ENCODE measurements around the gene GADD45A.
"Not testable (repeated sequence)": the region's sequence is repeated elsewhere in the genome, so short reads cannot be mapped to it uniquely, and the experiment has no call there.

Gene GADD45A

DNA sequence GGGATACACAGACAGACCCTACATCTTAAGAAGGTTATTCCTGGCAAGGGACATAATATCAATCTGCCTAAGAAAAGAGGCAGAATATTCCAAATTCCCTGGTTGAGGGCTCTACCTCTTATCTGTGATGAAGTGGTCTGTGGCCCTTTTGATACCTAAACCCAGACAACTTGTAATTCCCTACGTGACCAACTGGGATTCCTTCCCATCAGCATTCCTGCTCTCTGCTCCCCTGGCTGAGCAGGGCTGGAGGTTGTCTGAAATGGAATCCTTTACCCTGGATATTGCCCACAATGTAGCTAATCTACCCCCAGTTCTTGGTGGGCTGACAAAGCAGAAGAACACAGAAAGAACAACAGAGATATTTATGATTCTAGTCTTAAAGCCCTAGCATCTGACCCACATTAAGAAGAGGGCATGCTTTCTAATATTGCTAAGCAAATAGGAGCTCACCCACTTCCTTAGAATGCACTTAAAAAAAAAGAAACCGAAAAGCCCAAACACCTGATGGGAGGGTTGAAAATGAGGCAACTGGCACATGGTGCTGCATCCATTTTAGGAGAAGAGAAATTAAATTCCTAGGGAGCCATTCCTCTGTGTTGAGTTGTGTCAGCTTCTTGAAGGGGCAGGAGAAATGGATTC, 36.8 kb downstream of the GADD45A start:
- no peak for DNase-seq (ENCODE audit: low spot score)

GRCh38 chr1:67722292-67722944, 37.4 kb downstream of the GADD45A start:
- no peak for DNase-seq (ENCODE audit: low spot score)

DNA sequence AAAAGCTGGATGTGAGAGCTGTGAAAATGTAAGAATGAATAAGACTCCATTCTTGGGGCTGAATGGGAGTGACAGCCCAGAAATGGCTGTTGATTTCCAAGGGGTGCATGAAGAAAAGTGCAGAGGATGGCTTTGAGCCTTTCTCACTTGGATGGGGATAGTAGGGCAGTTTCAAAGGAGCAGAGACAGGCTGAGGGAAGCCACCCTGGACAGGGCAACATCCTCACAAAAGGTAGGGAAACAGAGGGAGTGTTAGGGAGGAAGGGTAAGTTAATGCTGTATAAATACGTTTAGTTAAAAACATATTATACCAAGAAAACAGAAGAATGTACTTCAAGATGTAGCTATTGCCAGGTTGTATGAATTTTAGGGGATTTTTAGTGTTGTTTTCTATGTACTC, 38.1 kb downstream of the GADD45A start:
- DNase-seq (ENCODE audit: low spot score), result no peak

DNA sequence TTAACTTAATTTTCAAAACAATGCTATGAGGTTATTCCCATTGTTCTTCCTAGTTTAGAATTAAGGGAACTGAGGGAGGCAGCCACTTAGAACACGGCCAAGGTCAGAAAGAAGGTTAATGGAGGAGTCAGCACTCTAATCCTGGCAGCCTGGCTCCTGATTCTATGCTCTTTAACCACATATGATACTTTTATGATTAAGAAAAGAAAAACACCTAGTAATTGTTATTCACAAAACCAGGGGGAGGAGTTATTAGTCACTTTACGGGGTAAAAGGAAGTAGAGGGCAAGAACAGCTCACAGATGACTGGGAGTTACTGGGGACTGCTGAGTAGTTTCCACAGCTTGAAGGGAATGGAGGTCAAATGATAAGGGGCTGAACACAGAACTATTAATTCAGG, 38.6 kb downstream of the GADD45A start:
- no peak for DNase-seq (ENCODE audit: low spot score)

GRCh38 chr1:67724928-67725560, 40.0 kb downstream of the GADD45A start:
- DNase-seq (ENCODE audit: low spot score), result peak; percentile 63

- no peak for DNase-seq (ENCODE audit: low spot score)
These were observed 41.2 kb downstream of the GADD45A start for GRCh38 chr1:67726224-67726623.

GRCh38 chr1:67729872-67730271, 44.9 kb downstream of the GADD45A start:
- DNase-seq (ENCODE audit: low spot score), result no peak

DNA sequence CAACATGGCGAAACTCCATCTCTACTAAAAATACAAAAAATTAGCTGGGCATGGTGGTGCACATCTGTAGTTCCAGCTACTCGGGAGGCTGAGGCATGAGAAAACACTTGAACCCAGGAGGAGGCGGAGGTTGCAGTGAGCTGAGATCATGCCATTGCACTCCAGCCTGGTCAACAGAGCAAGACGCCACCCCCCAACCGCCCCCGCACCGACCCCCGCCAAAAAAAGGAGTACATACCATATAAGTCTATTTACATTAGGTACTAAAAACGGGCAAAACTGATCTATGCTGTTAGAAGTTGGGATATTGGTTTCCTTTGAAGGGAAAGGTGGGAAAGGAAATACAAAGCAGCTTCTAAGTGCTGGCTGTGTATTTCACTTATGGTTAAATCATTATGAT, 45.3 kb downstream of the GADD45A start:
- not testable (repeated sequence) for DNase-seq (ENCODE audit: low spot score)

GRCh38 chr1:67731322-67731721, 46.3 kb downstream of the GADD45A start:
- DNase-seq (ENCODE audit: low spot score), result no peak

DNA sequence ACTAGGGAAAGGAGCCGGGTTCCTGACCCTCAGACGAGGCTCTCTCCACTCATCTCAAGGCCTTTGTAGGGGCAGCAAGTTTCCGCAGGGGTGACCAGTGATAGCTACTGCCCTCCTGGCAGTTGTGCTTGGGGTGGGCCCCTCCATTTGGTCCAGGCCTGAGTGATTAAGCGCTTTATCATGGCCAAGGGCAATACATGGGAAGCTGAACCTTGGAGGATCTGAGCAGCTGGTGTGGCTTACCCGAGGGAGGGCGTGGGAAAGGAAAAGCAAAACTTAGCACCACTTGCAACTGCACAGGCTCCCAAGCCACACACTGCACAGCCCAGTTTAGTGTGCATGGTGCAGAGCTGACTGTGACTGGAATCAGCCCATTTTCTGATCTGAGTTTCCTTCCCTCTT, 47.8 kb downstream of the GADD45A start:
- DNase-seq (ENCODE audit: low spot score), result no peak

DNA sequence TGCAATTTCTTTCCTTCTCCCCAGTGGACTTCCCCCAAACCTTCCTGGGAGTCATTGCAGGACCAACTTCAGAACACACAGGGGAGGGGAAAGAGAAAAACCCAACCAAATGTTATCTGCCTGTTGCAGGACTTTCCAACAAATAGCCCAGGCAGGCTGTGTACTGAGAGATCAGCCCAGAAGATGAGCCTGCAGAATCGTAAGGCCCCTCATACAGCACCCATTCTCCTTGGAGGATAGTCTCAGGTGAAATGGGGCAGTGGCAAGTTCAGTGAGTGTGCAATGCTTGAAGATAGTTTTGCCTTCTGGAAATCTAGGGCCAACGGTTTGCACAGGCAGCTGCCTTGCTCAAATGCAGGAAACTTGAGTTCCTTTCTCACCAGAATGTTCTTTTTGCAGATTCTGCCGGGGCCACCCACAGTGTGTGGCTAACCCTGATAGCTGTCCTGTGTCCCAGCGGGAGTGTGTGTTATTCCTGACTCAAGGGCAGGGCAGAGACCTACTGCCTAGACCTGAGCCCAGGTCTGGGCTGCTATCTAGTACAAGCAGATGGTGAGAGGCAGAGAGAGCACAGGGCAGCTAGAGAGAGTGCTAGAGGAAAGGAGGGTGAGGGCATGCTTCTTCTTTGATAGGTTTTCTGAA, 48.8 kb downstream of the GADD45A start:
- DNase-seq (ENCODE audit: low spot score), result no peak

- DNase-seq (ENCODE audit: low spot score), result no peak
These were observed 49.3 kb downstream of the GADD45A start for GRCh38 chr1:67734323-67734690.

GRCh38 chr1:67735206-67735605, 50.2 kb downstream of the GADD45A start:
- DNase-seq (ENCODE audit: low spot score), result no peak

DNA sequence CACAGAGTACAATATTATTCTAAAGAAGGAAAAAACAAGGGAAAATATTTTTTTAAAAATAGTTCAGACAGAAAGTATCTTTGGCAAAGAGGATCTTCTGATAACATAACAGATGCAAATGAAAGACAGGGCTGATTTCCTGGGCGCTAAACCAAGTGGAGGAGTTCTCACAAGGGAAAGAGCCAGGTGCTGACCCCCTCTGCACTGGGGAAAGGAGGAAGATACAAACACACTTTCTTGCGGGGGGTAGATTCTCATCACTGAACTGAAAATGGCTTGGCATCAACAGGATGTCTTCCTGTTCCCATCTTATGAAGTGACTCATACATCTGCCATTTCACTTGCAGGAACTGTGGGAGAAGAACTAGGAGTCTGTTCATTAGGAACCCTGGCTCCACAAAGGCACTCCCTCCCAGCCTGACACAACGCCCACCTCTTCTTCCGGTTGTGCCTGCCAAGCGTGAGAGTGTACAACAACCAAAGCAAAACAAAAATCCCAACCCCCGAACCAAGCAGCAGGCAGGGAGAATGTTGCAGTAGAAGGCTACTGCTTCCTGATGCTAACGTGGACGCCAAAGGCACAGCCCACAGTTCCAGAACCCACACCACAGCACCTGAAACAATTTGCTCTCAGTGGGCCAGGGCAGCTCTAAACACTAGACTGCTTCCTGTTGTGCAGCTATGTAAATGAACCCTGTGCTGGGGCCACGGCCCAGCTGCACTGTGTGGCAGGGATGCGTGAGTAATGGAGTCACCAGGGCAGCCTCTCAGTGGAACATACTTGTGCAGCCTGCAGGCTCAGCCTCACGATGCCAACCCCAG, 51.0 kb downstream of the GADD45A start:
- DNase-seq (ENCODE audit: low spot score), result peak; percentile 88

- DNase-seq (ENCODE audit: low spot score), result no peak
These were observed 51.7 kb downstream of the GADD45A start for GRCh38 chr1:67736750-67737149.

DNA sequence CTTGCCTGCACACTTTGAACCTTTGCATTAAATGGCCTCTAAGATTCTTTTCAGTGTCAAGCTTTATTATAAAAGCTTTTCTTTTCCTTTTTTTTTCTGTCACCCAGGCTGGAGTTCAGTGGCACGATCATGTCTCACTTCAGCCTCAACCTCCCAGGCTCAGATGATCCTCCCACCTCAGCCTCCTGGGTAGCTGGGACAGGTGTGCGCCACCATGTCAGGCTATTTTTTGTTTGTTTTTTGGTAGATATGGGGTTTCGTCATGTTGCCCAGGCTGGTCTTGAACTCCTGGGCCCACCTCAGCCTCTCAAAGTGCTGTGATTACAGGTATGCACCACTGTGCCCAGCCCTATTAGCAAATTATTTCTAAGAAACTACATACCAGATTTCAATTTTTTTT, 52.9 kb downstream of the GADD45A start:
- no peak for DNase-seq (ENCODE audit: low spot score)
